ENCODE measurements around the gene PCMTD2. TPM values are rescaled to one million over a fixed set of nuclear protein-coding genes. Genes with fewer than 3 reads are reported as not detected.

PCMTD2 gene
- total RNA-seq, 1 experiment from 2014 or later: 50.9 TPM

DNA sequence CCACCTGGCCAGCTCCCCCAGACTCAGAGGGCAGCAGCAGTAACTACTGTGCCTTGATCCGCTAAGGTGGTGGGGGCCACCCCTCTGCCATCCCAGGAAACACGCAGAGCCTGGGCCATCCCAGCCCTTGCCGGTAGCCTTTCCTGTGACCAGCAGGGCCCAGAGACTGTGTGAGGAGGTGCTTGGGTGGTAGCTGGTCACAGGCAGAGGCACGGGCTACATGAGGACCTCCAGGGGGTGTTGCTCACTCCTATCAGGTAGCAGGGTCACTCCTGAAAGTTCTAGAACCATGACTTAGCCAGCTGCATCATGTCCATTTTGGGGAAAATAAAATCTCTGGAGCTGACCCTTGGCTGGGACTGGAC is 22.8 kb downstream of the PCMTD2 start:
- Mint-ChIP-seq H3K27me3 (ENCODE audit: low read depth) (peaks cover 3% of the 10 kb centered on the region; the same call in 1 of the 2 replicates), H3K36me3 (peaks cover 24% of the 10 kb centered on the region), H3K4me3 (no peak overlapping the region), H3K9me3 (peaks cover 38% of the 10 kb centered on the region), H3K27ac (no peak overlapping the region), H3K4me1 (no peaks in the 10 kb centered on the region)
- no peak; the same call in 1 of the 2 replicates for ATAC-seq
- POLR2A ChIA-PET: no interaction called here
- CTCF ChIA-PET: no interaction called here
- TF ChIP-seq ZNF121 (CRISPR knock-in tag; IDR thresholded peaks at IDR 0.05) (no peak), SMAD4 (CRISPR knock-in tag; IDR thresholded peaks at IDR 0.05) (no peak), TP53 (CRISPR knock-in tag; IDR thresholded peaks at IDR 0.05) (no peak), CREM (CRISPR knock-in tag; IDR thresholded peaks at IDR 0.05) (no peak), FOXP1 (CRISPR knock-in tag; IDR thresholded peaks at IDR 0.05; ENCODE audit: borderline replicate concordance) (no peak), TEAD4 (CRISPR knock-in tag; IDR thresholded peaks at IDR 0.05) (no peak), MYBL2 (CRISPR knock-in tag; IDR thresholded peaks at IDR 0.05) (no peak), ZNF263 (CRISPR knock-in tag; IDR thresholded peaks at IDR 0.05; ENCODE audit: low read depth) (no peak)
- TF ChIP-seq, protein P1, sequence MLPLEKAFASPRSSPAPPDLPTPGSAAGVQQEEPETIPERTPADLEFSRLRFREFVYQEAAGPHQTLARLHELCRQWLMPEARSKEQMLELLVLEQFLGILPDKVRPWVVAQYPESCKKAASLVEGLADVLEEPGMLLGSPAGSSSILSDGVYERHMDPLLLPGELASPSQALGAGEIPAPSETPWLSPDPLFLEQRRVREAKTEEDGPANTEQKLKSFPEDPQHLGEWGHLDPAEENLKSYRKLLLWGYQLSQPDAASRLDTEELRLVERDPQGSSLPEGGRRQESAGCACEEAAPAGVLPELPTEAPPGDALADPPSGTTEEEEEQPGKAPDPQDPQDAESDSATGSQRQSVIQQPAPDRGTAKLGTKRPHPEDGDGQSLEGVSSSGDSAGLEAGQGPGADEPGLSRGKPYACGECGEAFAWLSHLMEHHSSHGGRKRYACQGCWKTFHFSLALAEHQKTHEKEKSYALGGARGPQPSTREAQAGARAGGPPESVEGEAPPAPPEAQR (CRISPR knock-in tag; IDR thresholded peaks at IDR 0.05): no peak
- TF ChIP-seq, protein P2, sequence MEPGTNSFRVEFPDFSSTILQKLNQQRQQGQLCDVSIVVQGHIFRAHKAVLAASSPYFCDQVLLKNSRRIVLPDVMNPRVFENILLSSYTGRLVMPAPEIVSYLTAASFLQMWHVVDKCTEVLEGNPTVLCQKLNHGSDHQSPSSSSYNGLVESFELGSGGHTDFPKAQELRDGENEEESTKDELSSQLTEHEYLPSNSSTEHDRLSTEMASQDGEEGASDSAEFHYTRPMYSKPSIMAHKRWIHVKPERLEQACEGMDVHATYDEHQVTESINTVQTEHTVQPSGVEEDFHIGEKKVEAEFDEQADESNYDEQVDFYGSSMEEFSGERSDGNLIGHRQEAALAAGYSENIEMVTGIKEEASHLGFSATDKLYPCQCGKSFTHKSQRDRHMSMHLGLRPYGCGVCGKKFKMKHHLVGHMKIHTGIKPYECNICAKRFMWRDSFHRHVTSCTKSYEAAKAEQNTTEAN (CRISPR knock-in tag; IDR thresholded peaks at IDR 0.05): no peak
- TF ChIP-seq, protein P3, sequence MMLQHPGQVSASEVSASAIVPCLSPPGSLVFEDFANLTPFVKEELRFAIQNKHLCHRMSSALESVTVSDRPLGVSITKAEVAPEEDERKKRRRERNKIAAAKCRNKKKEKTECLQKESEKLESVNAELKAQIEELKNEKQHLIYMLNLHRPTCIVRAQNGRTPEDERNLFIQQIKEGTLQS (CRISPR knock-in tag; conservative IDR thresholded peaks at IDR 0.05): no peak
- TF ChIP-seq, protein P4, sequence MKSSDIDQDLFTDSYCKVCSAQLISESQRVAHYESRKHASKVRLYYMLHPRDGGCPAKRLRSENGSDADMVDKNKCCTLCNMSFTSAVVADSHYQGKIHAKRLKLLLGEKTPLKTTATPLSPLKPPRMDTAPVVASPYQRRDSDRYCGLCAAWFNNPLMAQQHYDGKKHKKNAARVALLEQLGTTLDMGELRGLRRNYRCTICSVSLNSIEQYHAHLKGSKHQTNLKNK (CRISPR knock-in tag; IDR thresholded peaks at IDR 0.05): no peak
- TF ChIP-seq, protein P5, sequence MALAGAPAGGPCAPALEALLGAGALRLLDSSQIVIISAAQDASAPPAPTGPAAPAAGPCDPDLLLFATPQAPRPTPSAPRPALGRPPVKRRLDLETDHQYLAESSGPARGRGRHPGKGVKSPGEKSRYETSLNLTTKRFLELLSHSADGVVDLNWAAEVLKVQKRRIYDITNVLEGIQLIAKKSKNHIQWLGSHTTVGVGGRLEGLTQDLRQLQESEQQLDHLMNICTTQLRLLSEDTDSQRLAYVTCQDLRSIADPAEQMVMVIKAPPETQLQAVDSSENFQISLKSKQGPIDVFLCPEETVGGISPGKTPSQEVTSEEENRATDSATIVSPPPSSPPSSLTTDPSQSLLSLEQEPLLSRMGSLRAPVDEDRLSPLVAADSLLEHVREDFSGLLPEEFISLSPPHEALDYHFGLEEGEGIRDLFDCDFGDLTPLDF (CRISPR knock-in tag; IDR thresholded peaks at IDR 0.05): no peak
- TF ChIP-seq, protein P6, sequence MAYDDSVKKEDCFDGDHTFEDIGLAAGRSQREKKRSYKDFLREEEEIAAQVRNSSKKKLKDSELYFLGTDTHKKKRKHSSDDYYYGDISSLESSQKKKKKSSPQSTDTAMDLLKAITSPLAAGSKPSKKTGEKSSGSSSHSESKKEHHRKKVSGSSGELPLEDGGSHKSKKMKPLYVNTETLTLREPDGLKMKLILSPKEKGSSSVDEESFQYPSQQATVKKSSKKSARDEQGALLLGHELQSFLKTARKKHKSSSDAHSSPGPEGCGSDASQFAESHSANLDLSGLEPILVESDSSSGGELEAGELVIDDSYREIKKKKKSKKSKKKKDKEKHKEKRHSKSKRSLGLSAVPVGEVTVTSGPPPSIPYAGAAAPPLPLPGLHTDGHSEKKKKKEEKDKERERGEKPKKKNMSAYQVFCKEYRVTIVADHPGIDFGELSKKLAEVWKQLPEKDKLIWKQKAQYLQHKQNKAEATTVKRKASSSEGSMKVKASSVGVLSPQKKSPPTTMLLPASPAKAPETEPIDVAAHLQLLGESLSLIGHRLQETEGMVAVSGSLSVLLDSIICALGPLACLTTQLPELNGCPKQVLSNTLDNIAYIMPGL (CRISPR knock-in tag; IDR thresholded peaks at IDR 0.05): no peak
- TF ChIP-seq, protein P7, sequence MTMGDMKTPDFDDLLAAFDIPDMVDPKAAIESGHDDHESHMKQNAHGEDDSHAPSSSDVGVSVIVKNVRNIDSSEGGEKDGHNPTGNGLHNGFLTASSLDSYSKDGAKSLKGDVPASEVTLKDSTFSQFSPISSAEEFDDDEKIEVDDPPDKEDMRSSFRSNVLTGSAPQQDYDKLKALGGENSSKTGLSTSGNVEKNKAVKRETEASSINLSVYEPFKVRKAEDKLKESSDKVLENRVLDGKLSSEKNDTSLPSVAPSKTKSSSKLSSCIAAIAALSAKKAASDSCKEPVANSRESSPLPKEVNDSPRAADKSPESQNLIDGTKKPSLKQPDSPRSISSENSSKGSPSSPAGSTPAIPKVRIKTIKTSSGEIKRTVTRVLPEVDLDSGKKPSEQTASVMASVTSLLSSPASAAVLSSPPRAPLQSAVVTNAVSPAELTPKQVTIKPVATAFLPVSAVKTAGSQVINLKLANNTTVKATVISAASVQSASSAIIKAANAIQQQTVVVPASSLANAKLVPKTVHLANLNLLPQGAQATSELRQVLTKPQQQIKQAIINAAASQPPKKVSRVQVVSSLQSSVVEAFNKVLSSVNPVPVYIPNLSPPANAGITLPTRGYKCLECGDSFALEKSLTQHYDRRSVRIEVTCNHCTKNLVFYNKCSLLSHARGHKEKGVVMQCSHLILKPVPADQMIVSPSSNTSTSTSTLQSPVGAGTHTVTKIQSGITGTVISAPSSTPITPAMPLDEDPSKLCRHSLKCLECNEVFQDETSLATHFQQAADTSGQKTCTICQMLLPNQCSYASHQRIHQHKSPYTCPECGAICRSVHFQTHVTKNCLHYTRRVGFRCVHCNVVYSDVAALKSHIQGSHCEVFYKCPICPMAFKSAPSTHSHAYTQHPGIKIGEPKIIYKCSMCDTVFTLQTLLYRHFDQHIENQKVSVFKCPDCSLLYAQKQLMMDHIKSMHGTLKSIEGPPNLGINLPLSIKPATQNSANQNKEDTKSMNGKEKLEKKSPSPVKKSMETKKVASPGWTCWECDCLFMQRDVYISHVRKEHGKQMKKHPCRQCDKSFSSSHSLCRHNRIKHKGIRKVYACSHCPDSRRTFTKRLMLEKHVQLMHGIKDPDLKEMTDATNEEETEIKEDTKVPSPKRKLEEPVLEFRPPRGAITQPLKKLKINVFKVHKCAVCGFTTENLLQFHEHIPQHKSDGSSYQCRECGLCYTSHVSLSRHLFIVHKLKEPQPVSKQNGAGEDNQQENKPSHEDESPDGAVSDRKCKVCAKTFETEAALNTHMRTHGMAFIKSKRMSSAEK (CRISPR knock-in tag; IDR thresholded peaks at IDR 0.05; ENCODE audit: borderline replicate concordance): no peak
- no peak for DNase-seq (ENCODE audit: low spot score)

Measured in WTC11 (cell line).